ENCODE data around the gene NCAPD3.

- TF ChIP-seq, protein P1, sequence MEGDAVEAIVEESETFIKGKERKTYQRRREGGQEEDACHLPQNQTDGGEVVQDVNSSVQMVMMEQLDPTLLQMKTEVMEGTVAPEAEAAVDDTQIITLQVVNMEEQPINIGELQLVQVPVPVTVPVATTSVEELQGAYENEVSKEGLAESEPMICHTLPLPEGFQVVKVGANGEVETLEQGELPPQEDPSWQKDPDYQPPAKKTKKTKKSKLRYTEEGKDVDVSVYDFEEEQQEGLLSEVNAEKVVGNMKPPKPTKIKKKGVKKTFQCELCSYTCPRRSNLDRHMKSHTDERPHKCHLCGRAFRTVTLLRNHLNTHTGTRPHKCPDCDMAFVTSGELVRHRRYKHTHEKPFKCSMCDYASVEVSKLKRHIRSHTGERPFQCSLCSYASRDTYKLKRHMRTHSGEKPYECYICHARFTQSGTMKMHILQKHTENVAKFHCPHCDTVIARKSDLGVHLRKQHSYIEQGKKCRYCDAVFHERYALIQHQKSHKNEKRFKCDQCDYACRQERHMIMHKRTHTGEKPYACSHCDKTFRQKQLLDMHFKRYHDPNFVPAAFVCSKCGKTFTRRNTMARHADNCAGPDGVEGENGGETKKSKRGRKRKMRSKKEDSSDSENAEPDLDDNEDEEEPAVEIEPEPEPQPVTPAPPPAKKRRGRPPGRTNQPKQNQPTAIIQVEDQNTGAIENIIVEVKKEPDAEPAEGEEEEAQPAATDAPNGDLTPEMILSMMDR (IDR thresholded peaks at IDR 0.05; ENCODE audit: low read depth, low read length, missing input control): no peak
- TF ChIP-seq GABPA (IDR thresholded peaks at IDR 0.05 in 1 of 2, conservative IDR thresholded peaks at IDR 0.05 in 1 of 2) (no peak), RAD21 (IDR thresholded peaks at IDR 0.05) (no peak), YY1 (IDR thresholded peaks at IDR 0.05) (no peak), TAF1 (conservative IDR thresholded peaks at IDR 0.05) (no peak), RXRA (IDR thresholded peaks at IDR 0.05) (no peak), NR2F2 (IDR thresholded peaks at IDR 0.05) (no peak), JUND (IDR thresholded peaks at IDR 0.05) (no peak), HNF4A (conservative IDR thresholded peaks at IDR 0.05) (no peak), FOXA1 (IDR thresholded peaks at IDR 0.05) (no peak), MAX (IDR thresholded peaks at IDR 0.05) (no peak), SP1 (IDR thresholded peaks at IDR 0.05) (no peak)
Observed at GRCh38 chr11:134267966-134268365, 44.2 kb upstream of the NCAPD3 start.

Measured in liver (tissue), 3 donors.